Middle frontal gyrus (tissue), 1 donor: Measurements from ENCODE around the gene SLC2A6.
"Not testable (repeated sequence)": the region's sequence is repeated elsewhere in the genome, so short reads cannot be mapped to it uniquely, and the experiment has no call there.

Experiments
- DNase-seq: peaks from one replicate; pipeline ENCODE4 v3.0.0-alpha.2; 2015; ENCODE audit warnings: low spot score; ENCODE audit errors: extremely low spot score

SLC2A6 gene

GRCh38 chr9:133463234-133463863 is 15.6 kb downstream of the SLC2A6 start:
- DNase-seq, result no peak

GRCh38 chr9:133461975-133462374 is 16.9 kb downstream of the SLC2A6 start:
- DNase-seq, result no peak

GRCh38 chr9:133460405-133461175 is 18.3 kb downstream of the SLC2A6 start:
- DNase-seq, result no peak

- peak; percentile 83 for DNase-seq
These were observed 19.2 kb downstream of the SLC2A6 start, which contains the start of gene CACFD1 for GRCh38 chr9:133459476-133460404. Gene CACFD1, plus strand, starts transcription at chr9:133459978. Its CDS starts 89 bp downstream, at chr9:133460067.

GRCh38 chr9:133458643-133459312 is 20.1 kb downstream of the SLC2A6 start:
- no peak for DNase-seq

GRCh38 chr9:133457748-133458147 is 21.2 kb downstream of the SLC2A6 start:
- DNase-seq, result no peak

- no peak for DNase-seq
These were observed 21.7 kb downstream of the SLC2A6 start for GRCh38 chr9:133457233-133457632.

GRCh38 chr9:133456409-133456808 is 22.5 kb downstream of the SLC2A6 start:
- DNase-seq, result no peak

- no peak for DNase-seq
These were observed 23.0 kb downstream of the SLC2A6 start for GRCh38 chr9:133455936-133456335.

- no peak for DNase-seq
These were observed 23.8 kb downstream of the SLC2A6 start for GRCh38 chr9:133454943-133455673.

GRCh38 chr9:133454325-133454724 is 24.6 kb downstream of the SLC2A6 start:
- DNase-seq, result no peak

GRCh38 chr9:133453651-133454050 is 25.2 kb downstream of the SLC2A6 start:
- DNase-seq, result no peak

- DNase-seq, result no peak
These were observed 26.3 kb downstream of the SLC2A6 start for GRCh38 chr9:133452562-133452961.

- DNase-seq, result not testable (repeated sequence)
These were observed 27.0 kb downstream of the SLC2A6 start for GRCh38 chr9:133451865-133452264.

GRCh38 chr9:133449760-133450159 is 29.1 kb downstream of the SLC2A6 start:
- DNase-seq, result no peak

GRCh38 chr9:133448487-133448972 is 30.4 kb downstream of the SLC2A6 start:
- no peak for DNase-seq

GRCh38 chr9:133445293-133445969 is 33.5 kb downstream of the SLC2A6 start:
- no peak for DNase-seq

- no peak for DNase-seq
These were observed 34.9 kb downstream of the SLC2A6 start for GRCh38 chr9:133443982-133444381.

GRCh38 chr9:133443248-133443647 is 35.7 kb downstream of the SLC2A6 start:
- DNase-seq, result no peak

- no peak for DNase-seq
These were observed 37.3 kb downstream of the SLC2A6 start for GRCh38 chr9:133441571-133441970.
